Peyer's patch (tissue), 4 donors: Measurements from ENCODE around the gene PLA2G4E.

ENCODE experiments used
- POLR2A ChIP-seq, 2 donors: fragments of 450-650 bp; IDR thresholded peaks; one replicate each; pipeline ENCODE4 v1.5.1; 2017; ENCODE audit warnings: antibody characterized with exemption in 2 of 2, mild to moderate bottlenecking in 2 of 2, moderate library complexity in 2 of 2
- TF ChIP-seq, protein P1 (sequence below), 6 experiments: fragments of 450-650 bp in 4 of 6; fragments of 200-600 bp in 2 of 6; sonication (generic) in 1 of 6; IDR thresholded peaks; one replicate each; pipeline ENCODE4 v1.5.1; 2017 to 2019; ENCODE audit warnings: antibody characterized with exemption in 6 of 6, mild to moderate bottlenecking in 3 of 6, moderate library complexity in 1 of 6

DNA sequence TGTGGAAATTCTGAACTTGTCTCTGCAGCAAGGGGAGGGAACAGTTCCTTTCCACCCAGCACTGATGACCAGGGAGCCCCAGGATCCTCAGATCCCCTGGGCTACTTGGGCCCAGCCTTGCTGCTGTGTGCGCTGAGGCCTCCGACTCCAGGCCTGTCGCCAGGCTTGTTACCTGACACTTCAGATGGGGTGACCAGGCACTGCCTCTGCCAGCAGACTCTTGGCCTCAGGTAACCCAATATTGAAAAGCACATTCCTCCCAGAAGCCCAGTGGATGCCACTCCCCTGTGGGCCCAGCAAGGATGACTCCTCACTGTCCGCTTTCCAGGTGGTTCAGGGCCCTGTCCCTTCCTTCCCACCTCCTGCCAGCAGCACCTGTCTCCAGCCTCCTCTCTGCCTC is 3.5 kb upstream of the PLA2G4E start:
- TF ChIP-seq, protein P1, sequence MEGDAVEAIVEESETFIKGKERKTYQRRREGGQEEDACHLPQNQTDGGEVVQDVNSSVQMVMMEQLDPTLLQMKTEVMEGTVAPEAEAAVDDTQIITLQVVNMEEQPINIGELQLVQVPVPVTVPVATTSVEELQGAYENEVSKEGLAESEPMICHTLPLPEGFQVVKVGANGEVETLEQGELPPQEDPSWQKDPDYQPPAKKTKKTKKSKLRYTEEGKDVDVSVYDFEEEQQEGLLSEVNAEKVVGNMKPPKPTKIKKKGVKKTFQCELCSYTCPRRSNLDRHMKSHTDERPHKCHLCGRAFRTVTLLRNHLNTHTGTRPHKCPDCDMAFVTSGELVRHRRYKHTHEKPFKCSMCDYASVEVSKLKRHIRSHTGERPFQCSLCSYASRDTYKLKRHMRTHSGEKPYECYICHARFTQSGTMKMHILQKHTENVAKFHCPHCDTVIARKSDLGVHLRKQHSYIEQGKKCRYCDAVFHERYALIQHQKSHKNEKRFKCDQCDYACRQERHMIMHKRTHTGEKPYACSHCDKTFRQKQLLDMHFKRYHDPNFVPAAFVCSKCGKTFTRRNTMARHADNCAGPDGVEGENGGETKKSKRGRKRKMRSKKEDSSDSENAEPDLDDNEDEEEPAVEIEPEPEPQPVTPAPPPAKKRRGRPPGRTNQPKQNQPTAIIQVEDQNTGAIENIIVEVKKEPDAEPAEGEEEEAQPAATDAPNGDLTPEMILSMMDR (IDR thresholded peaks at IDR 0.05): no peak
- TF ChIP-seq POLR2A (IDR thresholded peaks at IDR 0.05): no peak
